CD4-positive, alpha-beta T cell (primary cell): Measurements from ENCODE around the gene MCC. TPM values are rescaled to one million over a fixed set of nuclear protein-coding genes. Genes with fewer than 3 reads are reported as not detected.

Experiments used
- ATAC-seq: fragments of 200-7000 bp; cut with Tn5 transposase; one replicate; pipeline ENCODE4 v1.10.0; 2022; ENCODE audit warnings: mild to moderate bottlenecking; ENCODE audit not compliant: poor library complexity
- CTCF ChIA-PET: fragments of 350-600 bp; sonication (Branson Sonifier 250); formaldehyde crosslinking; loops from one replicate; lab custom pipeline; 2021; ENCODE audit warnings: antibody characterized with exemption, inconsistent platforms; lab: Charles Lee
- POLR2A ChIA-PET: fragments of 350-600 bp; sonication (Branson Sonifier 250); formaldehyde crosslinking; loops from one replicate; lab custom pipeline; 2021; ENCODE audit warnings: antibody characterized with exemption, inconsistent platforms; lab: Charles Lee
- DNase-seq, 14 experiments: peaks; one replicate each; pipeline ENCODE4 v3.0.0-alpha.2; 2013 to 2020; ENCODE audit warnings: mixed read lengths in 2 of 14
- H3K27ac ChIP-seq, 2 donors: one replicate each; pipeline versions ENCODE4 v1.5.1 to v1.7.0; 2013; ENCODE audit warnings: low read length in 2 of 2, low read depth in 1 of 2, mild to moderate bottlenecking in 1 of 2
- H3K27me3 ChIP-seq, 2 experiments: 1 replicate in 1 of 2; 2 replicates in 1 of 2; pipeline versions ENCODE4 v1.6.1 to v1.7.0; 2013; ENCODE audit warnings: low read length in 2 of 2, control low read depth in 1 of 2, mild to moderate bottlenecking in 1 of 2, moderate library complexity in 1 of 2; ENCODE audit not compliant: insufficient read depth in 2 of 2, control insufficient read depth in 1 of 2
- H3K36me3 ChIP-seq: one replicate; pipeline ENCODE4 v1.6.1; 2013; ENCODE audit warnings: low read length, control low read depth; ENCODE audit not compliant: insufficient read depth
- H3K4me1 ChIP-seq: one replicate; pipeline ENCODE4 v1.6.1; 2013; ENCODE audit warnings: low read length, control low read depth; ENCODE audit not compliant: insufficient read depth
- H3K4me3 ChIP-seq: one replicate; pipeline ENCODE4 v1.5.1; 2013; ENCODE audit warnings: mild to moderate bottlenecking, low read length, moderate library complexity
- H3K9me3 ChIP-seq, 2 experiments: 1 replicate in 1 of 2; 2 replicates in 1 of 2; pipeline versions ENCODE4 v1.6.1 to v1.7.0; 2013; ENCODE audit warnings: low read length in 2 of 2, mild to moderate bottlenecking in 2 of 2, control low read depth in 1 of 2, moderate library complexity in 1 of 2; ENCODE audit not compliant: control insufficient read depth in 1 of 2, insufficient read depth in 1 of 2
- H3K27ac Mint-ChIP-seq: one replicate; pipeline ENCODE4 v1.8.0; 2020; ENCODE audit warnings: mixed read lengths
- H3K27me3 Mint-ChIP-seq: one replicate; pipeline ENCODE4 v1.8.0; 2021; ENCODE audit warnings: mixed read lengths
- H3K36me3 Mint-ChIP-seq: one replicate; pipeline ENCODE4 v1.8.0; 2021; ENCODE audit warnings: low read depth, mixed read lengths
- H3K4me1 Mint-ChIP-seq: one replicate; pipeline ENCODE4 v1.8.0; 2021; ENCODE audit warnings: low read depth, mixed read lengths
- H3K4me3 Mint-ChIP-seq: one replicate; pipeline ENCODE4 v1.8.0; 2020; ENCODE audit warnings: mild to moderate bottlenecking, mixed read lengths
- H3K9me3 Mint-ChIP-seq: one replicate; pipeline ENCODE4 v1.8.0; 2020; ENCODE audit warnings: mixed read lengths
- CTCF ChIP-seq: fragments of 200-600 bp; IDR thresholded peaks from one replicate; pipeline ENCODE4 v1.8.0; 2022; ENCODE audit warnings: antibody characterized with exemption, mild to moderate bottlenecking
- intact Hi-C, 2 experiments: fragments of 100-400 bp; cut with DNase I in 1 of 2; cut with micrococcal nuclease in 1 of 2; formaldehyde crosslinking; loops; one replicate each; pipeline versions ENCODE4 v1.15.1 to v1.9.0; 2023 to 2025; cut with DNase I, micrococcal nuclease
- total RNA-seq, 174 experiments: library from RNA in 2 of 174; stranded (reverse) in 2 of 174; gene quantifications; one replicate each; pipeline ENCODE4 v1.2.3 and lab custom pipeline; 2021 to 2026

MCC gene
- total RNA-seq, 2 experiments from 2014 or later, result 3.2 to 3.3 TPM

GRCh38 chr5:112976432-112977309, 511.6 kb downstream of the MCC start, which contains the start of gene DCP2:
Gene DCP2, plus strand, starts transcription at chr5:112976798. Its CDS starts 136 bp downstream, at chr5:112976934.
- Histone ChIP-seq H3K27ac (peak within 1 kb of the TSS; percentile 72 to 78), H3K36me3 (peaks cover 8% of the 10 kb centered on the region), H3K9me3 (no peaks in the 10 kb centered on the region), H3K27me3 (no peaks in the 10 kb centered on the region), H3K4me1 (peaks cover 15% of the 10 kb centered on the region), H3K4me3 (peak within 1 kb of the TSS; percentile 92)
- H3K36me3 Mint-ChIP-seq, result peaks cover 34% of the 10 kb centered on the region
- no peak for TF ChIP-seq CTCF
- peak within 1 kb of the TSS; percentile 96 for H3K27ac Mint-ChIP-seq
- intact Hi-C loops, result loop anchor here (2.0 to 5.0 kb wide), 6 partner anchors 46 to 536 kb away; partner anchors contain the start of genes REEP5 (in 2 of the 2), YTHDC2 (in 2 of the 2) and SRP19 (in 1 of the 2)
- CTCF ChIA-PET, result interaction anchor here (0.6 to 1.5 kb wide), 4 partner anchors 19 to 635 kb away, joined by 3 to 10 read pairs (median 4); no protein-coding TSS in a partner anchor
- peak within 1 kb of the TSS; percentile 100 for H3K4me3 Mint-ChIP-seq
- peak; percentile 87 to 99 (median 94) for DNase-seq
- POLR2A ChIA-PET, result interaction anchor here (0.5 to 3.1 kb wide), 34 partner anchors 8 to 1750 kb away, joined by 3 to 74 read pairs (median 5); partner anchors contain the start of genes REEP5, SRP19 and YTHDC2
- H3K9me3 Mint-ChIP-seq, result no peaks in the 10 kb centered on the region
- H3K4me1 Mint-ChIP-seq, result peaks cover 56% of the 10 kb centered on the region
- H3K27me3 Mint-ChIP-seq, result no peaks in the 10 kb centered on the region
- ATAC-seq, result peak; percentile 93

- Histone ChIP-seq H3K27ac (peak overlapping the region; percentile 18 to 53), H3K4me1 (peaks cover 12% of the 10 kb centered on the region), H3K27me3 (no peaks in the 10 kb centered on the region), H3K36me3 (peaks cover under 1% of the 10 kb centered on the region), H3K4me3 (peak overlapping the region; percentile 92), H3K9me3 (no peaks in the 10 kb centered on the region)
- no peaks in the 10 kb centered on the region for H3K27me3 Mint-ChIP-seq
- intact Hi-C loops, result loop anchor here (2.0 to 5.0 kb wide), 6 partner anchors 47 to 536 kb away; partner anchors contain the start of genes REEP5 (in 2 of the 2), YTHDC2 (in 2 of the 2) and SRP19 (in 1 of the 2)
- peaks cover 50% of the 10 kb centered on the region for H3K4me1 Mint-ChIP-seq
- no peaks in the 10 kb centered on the region for H3K9me3 Mint-ChIP-seq
- peaks cover 28% of the 10 kb centered on the region for H3K36me3 Mint-ChIP-seq
- peak overlapping the region; percentile 96 for H3K27ac Mint-ChIP-seq
- peak in 1 of 14 experiments; percentile 11 for DNase-seq
- ChIA-PET POLR2A (interaction anchor here (0.5 to 3.1 kb wide), 35 partner anchors 8 to 1749 kb away, joined by 3 to 74 read pairs (median 5); partner anchors contain the start of genes REEP5, SRP19 and YTHDC2), CTCF (interaction anchor here (0.6 to 2.4 kb wide), 5 partner anchors 12 to 636 kb away, joined by 3 to 10 read pairs (median 4); no protein-coding TSS in a partner anchor)
- ATAC-seq, result peak; percentile 37
- no peak for TF ChIP-seq CTCF
- peak overlapping the region; percentile 100 for H3K4me3 Mint-ChIP-seq
These were observed 512.4 kb downstream of the MCC start for GRCh38 chr5:112975721-112976431.

GRCh38 chr5:112974901-112975300, 513.4 kb downstream of the MCC start:
- H3K36me3 Mint-ChIP-seq, result peaks cover 22% of the 10 kb centered on the region
- no peak overlapping the region for H3K4me3 ChIP-seq
- TF ChIP-seq CTCF, result no peak
- no peaks in the 10 kb centered on the region for H3K27me3 Mint-ChIP-seq
- DNase-seq (no peak), ATAC-seq (no peak)
- H3K4me1 Mint-ChIP-seq, result peaks cover 40% of the 10 kb centered on the region
- H3K36me3 ChIP-seq, result no peaks in the 10 kb centered on the region
- ChIA-PET POLR2A (interaction anchor here (0.6 to 3.1 kb wide), 3 partner anchors 11 to 53 kb away, joined by 3 to 74 read pairs (median 4); partner anchors contain the start of gene REEP5), CTCF (interaction anchor here (1.9 to 2.4 kb wide), 2 partner anchors 11 to 21 kb away, joined by 5 to 8 read pairs; no protein-coding TSS in a partner anchor)
- no peaks in the 10 kb centered on the region for H3K9me3 ChIP-seq
- peak overlapping the region; percentile 100 for H3K4me3 Mint-ChIP-seq
- H3K27me3 ChIP-seq, result no peaks in the 10 kb centered on the region
- H3K27ac ChIP-seq, result no peak overlapping the region
- intact Hi-C loops, result loop anchor here (5.0 kb wide), 4 partner anchors 113 to 537 kb away; partner anchors contain the start of genes YTHDC2 (in 2 of the 2) and SRP19 (in 1 of the 2)
- no peak overlapping the region for H3K27ac Mint-ChIP-seq
- H3K9me3 Mint-ChIP-seq, result no peaks in the 10 kb centered on the region
- H3K4me1 ChIP-seq, result peaks cover 11% of the 10 kb centered on the region
